Nephron progenitor cell (in vitro differentiated cells): ENCODE data around the gene PSMG4.

Experiments used
- DNase-seq: peaks from one replicate; pipeline ENCODE4 v3.0.0; 2021
- H3K27ac Mint-ChIP-seq: 2 replicates; pipeline ENCODE4 v1.8.0; 2021; ENCODE audit warnings: mild to moderate bottlenecking, moderate library complexity, mixed read lengths
- H3K27me3 Mint-ChIP-seq: 2 replicates; pipeline ENCODE4 v1.8.0; 2021; ENCODE audit warnings: mild to moderate bottlenecking, low read depth, mixed read lengths; ENCODE audit not compliant: poor library complexity
- H3K36me3 Mint-ChIP-seq: 2 replicates; pipeline ENCODE4 v1.8.0; 2021; ENCODE audit warnings: low read depth, mixed read lengths
- H3K4me1 Mint-ChIP-seq: 2 replicates; pipeline ENCODE4 v1.8.0; 2021; ENCODE audit warnings: mixed read lengths
- H3K4me3 Mint-ChIP-seq: 2 replicates; pipeline ENCODE4 v1.8.0; 2021; ENCODE audit warnings: mild to moderate bottlenecking, moderate library complexity, mixed read lengths
- H3K9me3 Mint-ChIP-seq: 2 replicates; pipeline ENCODE4 v1.8.0; 2021; ENCODE audit warnings: mild to moderate bottlenecking, moderate library complexity, mixed read lengths
- CTCF ChIP-seq: fragments of 200-600 bp; sonication (generic); IDR thresholded peaks from 2 replicates; pipeline ENCODE4 v1.5.0; 2021; ENCODE audit warnings: antibody characterized with exemption

PSMG4 gene

GRCh38 chr6:3285049-3285639 lies 26.4 kb downstream of the PSMG4 start:
- DNase-seq = no peak
- H3K9me3 Mint-ChIP-seq = no peaks in the 10 kb centered on the region
- H3K27ac Mint-ChIP-seq = peak overlapping the region; percentile 29
- peaks cover 63% of the 10 kb centered on the region for H3K36me3 Mint-ChIP-seq
- peaks cover 53% of the 10 kb centered on the region for H3K4me1 Mint-ChIP-seq
- no peak for TF ChIP-seq CTCF
- no peaks in the 10 kb centered on the region for H3K27me3 Mint-ChIP-seq
- H3K4me3 Mint-ChIP-seq = no peak overlapping the region

- H3K4me3 Mint-ChIP-seq = no peak overlapping the region
- no peak for TF ChIP-seq CTCF
- no peaks in the 10 kb centered on the region for H3K9me3 Mint-ChIP-seq
- no peaks in the 10 kb centered on the region for H3K27me3 Mint-ChIP-seq
- no peak for DNase-seq
- peaks cover 58% of the 10 kb centered on the region for H3K4me1 Mint-ChIP-seq
- peak overlapping the region; percentile 68 for H3K27ac Mint-ChIP-seq
- H3K36me3 Mint-ChIP-seq = peaks cover 69% of the 10 kb centered on the region
Observed at GRCh38 chr6:3285732-3286131, 27.0 kb downstream of the PSMG4 start.

- TF ChIP-seq CTCF = no peak
- no peak for DNase-seq
- H3K27ac Mint-ChIP-seq = no peak overlapping the region
- H3K4me3 Mint-ChIP-seq = no peak overlapping the region
- no peaks in the 10 kb centered on the region for H3K9me3 Mint-ChIP-seq
- no peaks in the 10 kb centered on the region for H3K27me3 Mint-ChIP-seq
- H3K4me1 Mint-ChIP-seq = peaks cover 51% of the 10 kb centered on the region
- peaks cover 65% of the 10 kb centered on the region for H3K36me3 Mint-ChIP-seq
Observed at GRCh38 chr6:3286641-3287171, 28.0 kb downstream of the PSMG4 start.

GRCh38 chr6:3287308-3287707 lies 28.6 kb downstream of the PSMG4 start:
- Mint-ChIP-seq H3K4me1 (peaks cover 45% of the 10 kb centered on the region), H3K27ac (no peak overlapping the region), H3K36me3 (peaks cover 62% of the 10 kb centered on the region), H3K27me3 (no peaks in the 10 kb centered on the region), H3K9me3 (no peaks in the 10 kb centered on the region), H3K4me3 (no peak overlapping the region)
- no peak for TF ChIP-seq CTCF
- no peak for DNase-seq

- Mint-ChIP-seq H3K4me1 (peaks cover 42% of the 10 kb centered on the region), H3K27ac (peak overlapping the region; percentile 53), H3K9me3 (no peaks in the 10 kb centered on the region), H3K4me3 (no peak overlapping the region), H3K27me3 (no peaks in the 10 kb centered on the region), H3K36me3 (peaks cover 58% of the 10 kb centered on the region)
- no peak for DNase-seq
- no peak for TF ChIP-seq CTCF
Observed at GRCh38 chr6:3287976-3288707, 29.4 kb downstream of the PSMG4 start.
